HepG2 (cell line): ENCODE data around the gene RBM45.

Source experiments
- ARNT2 ChIP-seq: sonication (generic); formaldehyde crosslinking; IDR thresholded peaks from 2 replicates; pipeline ENCODE4 v1.8.0; 2022; ENCODE audit warnings: mild to moderate bottlenecking, low read depth, missing genetic modification reagents, moderate library complexity
- GMEB1 ChIP-seq: sonication (generic); formaldehyde crosslinking; IDR thresholded peaks from 2 replicates; pipeline ENCODE4 v1.5.1; 2020; ENCODE audit warnings: missing genetic modification reagents, mild to moderate bottlenecking, borderline replicate concordance
- GTF2F1 ChIP-seq: fragments of 150-350 bp; IDR thresholded peaks from 2 replicates; pipeline ENCODE4 v1.6.1; 2014; ENCODE audit warnings: low read length
- KDM1A ChIP-seq: IDR thresholded peaks from 2 replicates; pipeline ENCODE4 v1.6.1; 2016; ENCODE audit warnings: missing compliant biosample characterization
- REL ChIP-seq: sonication (generic); formaldehyde crosslinking; conservative IDR thresholded peaks from 2 replicates; pipeline ENCODE4 v1.8.0; 2022; ENCODE audit warnings: mild to moderate bottlenecking, missing genetic modification reagents, moderate library complexity
- ZFP41 ChIP-seq: sonication (generic); formaldehyde crosslinking; IDR thresholded peaks from 2 replicates; pipeline ENCODE4 v1.4.0; 2020; ENCODE audit warnings: mild to moderate bottlenecking, missing genetic modification reagents, borderline replicate concordance
- ZKSCAN8 ChIP-seq: IDR thresholded peaks from 2 replicates; pipeline ENCODE4 v1.6.1; 2016; ENCODE audit warnings: borderline replicate concordance, missing genetic modification reagents, missing compliant biosample characterization
- ZNF20 ChIP-seq: sonication (generic); formaldehyde crosslinking; IDR thresholded peaks from 2 replicates; pipeline ENCODE4 v1.4.0; 2020; ENCODE audit warnings: mild to moderate bottlenecking, moderate library complexity, missing genetic modification reagents
- TF ChIP-seq, protein P1 (sequence below): sonication (generic); formaldehyde crosslinking; IDR thresholded peaks from 2 replicates; pipeline ENCODE4 v1.5.0; 2020; ENCODE audit warnings: mild to moderate bottlenecking, missing genetic modification reagents, moderate library complexity
- TF ChIP-seq, protein P2 (sequence below): sonication (generic); formaldehyde crosslinking; conservative IDR thresholded peaks from 2 replicates; pipeline ENCODE4 v1.8.0; 2022; ENCODE audit warnings: missing genetic modification reagents

DNA sequence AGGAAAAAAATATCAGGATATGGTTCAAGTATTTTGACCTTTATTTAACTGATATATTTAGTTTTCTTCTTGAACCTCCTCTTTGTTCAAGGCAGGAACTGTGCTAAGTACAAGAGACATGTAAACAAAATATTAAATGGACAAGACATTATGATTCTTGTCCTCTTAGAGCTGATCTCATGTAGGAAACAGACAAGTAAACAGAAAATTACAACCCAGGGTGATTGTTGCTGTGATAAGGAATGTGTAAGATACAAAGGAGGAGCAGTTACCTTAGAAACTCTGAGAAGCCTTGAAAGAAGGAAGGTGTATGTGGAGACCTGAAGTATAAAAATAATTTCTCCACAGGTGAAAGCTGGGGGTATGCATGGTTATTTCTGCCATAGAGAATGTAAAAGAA, 12.9 kb downstream of the RBM45 start:
- TF ChIP-seq, protein P1, sequence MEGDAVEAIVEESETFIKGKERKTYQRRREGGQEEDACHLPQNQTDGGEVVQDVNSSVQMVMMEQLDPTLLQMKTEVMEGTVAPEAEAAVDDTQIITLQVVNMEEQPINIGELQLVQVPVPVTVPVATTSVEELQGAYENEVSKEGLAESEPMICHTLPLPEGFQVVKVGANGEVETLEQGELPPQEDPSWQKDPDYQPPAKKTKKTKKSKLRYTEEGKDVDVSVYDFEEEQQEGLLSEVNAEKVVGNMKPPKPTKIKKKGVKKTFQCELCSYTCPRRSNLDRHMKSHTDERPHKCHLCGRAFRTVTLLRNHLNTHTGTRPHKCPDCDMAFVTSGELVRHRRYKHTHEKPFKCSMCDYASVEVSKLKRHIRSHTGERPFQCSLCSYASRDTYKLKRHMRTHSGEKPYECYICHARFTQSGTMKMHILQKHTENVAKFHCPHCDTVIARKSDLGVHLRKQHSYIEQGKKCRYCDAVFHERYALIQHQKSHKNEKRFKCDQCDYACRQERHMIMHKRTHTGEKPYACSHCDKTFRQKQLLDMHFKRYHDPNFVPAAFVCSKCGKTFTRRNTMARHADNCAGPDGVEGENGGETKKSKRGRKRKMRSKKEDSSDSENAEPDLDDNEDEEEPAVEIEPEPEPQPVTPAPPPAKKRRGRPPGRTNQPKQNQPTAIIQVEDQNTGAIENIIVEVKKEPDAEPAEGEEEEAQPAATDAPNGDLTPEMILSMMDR, result no peak
- TF ChIP-seq ARNT2 (CRISPR knock-in tag), result no peak
- TF ChIP-seq GTF2F1, result no peak
- TF ChIP-seq ZFP41 (CRISPR knock-in tag), result no peak
- no peak for TF ChIP-seq ZKSCAN8 (CRISPR knock-in tag)
- no peak for TF ChIP-seq ZNF20 (CRISPR knock-in tag)
- TF ChIP-seq GMEB1 (CRISPR knock-in tag), result no peak
- TF ChIP-seq, protein P2, sequence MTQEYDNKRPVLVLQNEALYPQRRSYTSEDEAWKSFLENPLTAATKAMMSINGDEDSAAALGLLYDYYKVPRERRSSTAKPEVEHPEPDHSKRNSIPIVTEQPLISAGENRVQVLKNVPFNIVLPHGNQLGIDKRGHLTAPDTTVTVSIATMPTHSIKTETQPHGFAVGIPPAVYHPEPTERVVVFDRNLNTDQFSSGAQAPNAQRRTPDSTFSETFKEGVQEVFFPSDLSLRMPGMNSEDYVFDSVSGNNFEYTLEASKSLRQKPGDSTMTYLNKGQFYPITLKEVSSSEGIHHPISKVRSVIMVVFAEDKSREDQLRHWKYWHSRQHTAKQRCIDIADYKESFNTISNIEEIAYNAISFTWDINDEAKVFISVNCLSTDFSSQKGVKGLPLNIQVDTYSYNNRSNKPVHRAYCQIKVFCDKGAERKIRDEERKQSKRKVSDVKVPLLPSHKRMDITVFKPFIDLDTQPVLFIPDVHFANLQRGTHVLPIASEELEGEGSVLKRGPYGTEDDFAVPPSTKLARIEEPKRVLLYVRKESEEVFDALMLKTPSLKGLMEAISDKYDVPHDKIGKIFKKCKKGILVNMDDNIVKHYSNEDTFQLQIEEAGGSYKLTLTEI (CRISPR knock-in tag), result no peak
- TF ChIP-seq REL (CRISPR knock-in tag), result no peak
- TF ChIP-seq KDM1A (CRISPR knock-in tag), result no peak
